ENCODE measurements around the gene CCDC112.
A peak's percentile ranks its signal among the peaks of the same experiment; 100 is the strongest.

- TF ChIP-seq HDGF (IDR thresholded peaks at IDR 0.05; ENCODE audit: borderline replicate concordance) (no peak), SUZ12 (IDR thresholded peaks at IDR 0.05) (no peak), PKNOX1 (IDR thresholded peaks at IDR 0.05) (peak; percentile 54), FOXK2 (IDR thresholded peaks at IDR 0.05) (no peak), ELF4 (IDR thresholded peaks at IDR 0.05) (no peak), BHLHE40 (IDR thresholded peaks at IDR 0.05; ENCODE audit: borderline replicate concordance) (no peak), FOXM1 (IDR thresholded peaks at IDR 0.05; ENCODE audit: borderline replicate concordance) (no peak), SP1 (IDR thresholded peaks at IDR 0.05) (no peak), TARDBP (IDR thresholded peaks at IDR 0.05) (no peak), FOXA1 (IDR thresholded peaks at IDR 0.05) (no peak), L3MBTL2 (conservative IDR thresholded peaks at IDR 0.05) (no peak), NFRKB (IDR thresholded peaks at IDR 0.05) (no peak), ARNT (IDR thresholded peaks at IDR 0.05) (no peak), LEF1 (IDR thresholded peaks at IDR 0.05; ENCODE audit: borderline replicate concordance) (no peak)
These were observed 50.0 kb downstream of the CCDC112 start for GRCh38 chr5:115246361-115246991.

Data from HEK293T (cell line).